Fibroblast of mammary gland (primary cell): Measurements from ENCODE around the gene SHISA9.

Source experiments
- DNase-seq: peaks from one replicate; pipeline ENCODE4 v3.0.0-alpha.2; 2010; ENCODE audit warnings: low read depth
- H3K4me3 ChIP-seq: 2 replicates; pipeline ENCODE4 v1.5.1; 2011; ENCODE audit warnings: low read depth, mild to moderate bottlenecking, low read length, moderate library complexity; ENCODE audit not compliant: control insufficient read depth
- CTCF ChIP-seq: conservative IDR thresholded peaks from 2 replicates; pipeline ENCODE4 v1.5.1; 2011; ENCODE audit warnings: low read depth, low read length, inconsistent platforms; ENCODE audit not compliant: control insufficient read depth, insufficient read depth

Gene SHISA9

GRCh38 chr16:12976936-12977335 lies 75.5 kb downstream of the SHISA9 start:
- H3K4me3 ChIP-seq, result no peak overlapping the region
- no peak for TF ChIP-seq CTCF
- DNase-seq, result peak; percentile 13

GRCh38 chr16:12985516-12985915 lies 84.1 kb downstream of the SHISA9 start:
- no peak for DNase-seq
- TF ChIP-seq CTCF, result no peak
- no peak overlapping the region for H3K4me3 ChIP-seq

GRCh38 chr16:12988071-12988470 lies 86.7 kb downstream of the SHISA9 start:
- no peak for DNase-seq
- TF ChIP-seq CTCF, result no peak
- no peak overlapping the region for H3K4me3 ChIP-seq

GRCh38 chr16:12992066-12992465 lies 90.7 kb downstream of the SHISA9 start:
- no peak overlapping the region for H3K4me3 ChIP-seq
- DNase-seq, result no peak
- no peak for TF ChIP-seq CTCF

GRCh38 chr16:12994402-12994801 lies 93.0 kb downstream of the SHISA9 start:
- no peak for TF ChIP-seq CTCF
- no peak for DNase-seq
- H3K4me3 ChIP-seq, result no peak overlapping the region

- DNase-seq, result no peak
- no peak overlapping the region for H3K4me3 ChIP-seq
- TF ChIP-seq CTCF, result no peak
Measured at GRCh38 chr16:12995721-12996372, 94.4 kb downstream of the SHISA9 start.
